Measurements from ENCODE around the gene SCO1.

SCO1 gene

GRCh38 chr17:10657148-10657547 is 40.2 kb downstream of the SCO1 start, which contains the start of gene MYH3:
MYH3 (minus strand) TSS chr17:10657309; CDS start chr17:10655064, 2,245 bp downstream.
- DNase-seq (ENCODE audit: extremely low read depth in 1 of 2, low read depth in 1 of 2), result no peak

GRCh38 chr17:10653987-10654386 is 43.3 kb downstream of the SCO1 start:
- no peak for DNase-seq (ENCODE audit: extremely low read depth in 1 of 2, low read depth in 1 of 2)

- DNase-seq (ENCODE audit: extremely low read depth in 1 of 2, low read depth in 1 of 2), result no peak
These were observed 44.2 kb downstream of the SCO1 start for GRCh38 chr17:10652984-10653659.

GRCh38 chr17:10651927-10652326 is 45.4 kb downstream of the SCO1 start:
- no peak for DNase-seq (ENCODE audit: extremely low read depth in 1 of 2, low read depth in 1 of 2)

GRCh38 chr17:10649602-10650001 is 47.7 kb downstream of the SCO1 start:
- DNase-seq (ENCODE audit: extremely low read depth in 1 of 2, low read depth in 1 of 2), result no peak

GRCh38 chr17:10648956-10649355 is 48.4 kb downstream of the SCO1 start:
- no peak for DNase-seq (ENCODE audit: extremely low read depth in 1 of 2, low read depth in 1 of 2)

- DNase-seq (ENCODE audit: extremely low read depth in 1 of 2, low read depth in 1 of 2), result no peak
These were observed 49.0 kb downstream of the SCO1 start for GRCh38 chr17:10648381-10648780.

- peak; percentile 40 to 68 for DNase-seq (ENCODE audit: extremely low read depth in 1 of 2, low read depth in 1 of 2)
These were observed 50.8 kb downstream of the SCO1 start for GRCh38 chr17:10646392-10646990.

- DNase-seq (ENCODE audit: extremely low read depth in 1 of 2, low read depth in 1 of 2), result no peak
These were observed 56.9 kb downstream of the SCO1 start for GRCh38 chr17:10640475-10640874.

- no peak for DNase-seq (ENCODE audit: extremely low read depth in 1 of 2, low read depth in 1 of 2)
These were observed 59.2 kb downstream of the SCO1 start for GRCh38 chr17:10638151-10638550.

GRCh38 chr17:10635290-10635689 is 62.0 kb downstream of the SCO1 start:
- DNase-seq (ENCODE audit: extremely low read depth in 1 of 2, low read depth in 1 of 2), result no peak

- no peak for DNase-seq (ENCODE audit: extremely low read depth in 1 of 2, low read depth in 1 of 2)
These were observed 63.5 kb downstream of the SCO1 start for GRCh38 chr17:10633738-10634379.

GRCh38 chr17:10631701-10632100 is 65.6 kb downstream of the SCO1 start:
- DNase-seq (ENCODE audit: extremely low read depth in 1 of 2, low read depth in 1 of 2), result no peak

- no peak for DNase-seq (ENCODE audit: extremely low read depth in 1 of 2, low read depth in 1 of 2)
These were observed 66.2 kb downstream of the SCO1 start for GRCh38 chr17:10631048-10631700.

- DNase-seq (ENCODE audit: extremely low read depth in 1 of 2, low read depth in 1 of 2), result no peak
These were observed 67.6 kb downstream of the SCO1 start for GRCh38 chr17:10629706-10630105.

GRCh38 chr17:10628756-10629155 is 68.6 kb downstream of the SCO1 start:
- no peak for DNase-seq (ENCODE audit: extremely low read depth in 1 of 2, low read depth in 1 of 2)

- no peak for DNase-seq (ENCODE audit: extremely low read depth in 1 of 2, low read depth in 1 of 2)
These were observed 70.9 kb downstream of the SCO1 start for GRCh38 chr17:10626390-10626789.

- no peak for DNase-seq (ENCODE audit: extremely low read depth in 1 of 2, low read depth in 1 of 2)
These were observed 72.4 kb downstream of the SCO1 start for GRCh38 chr17:10624969-10625368.

- DNase-seq (ENCODE audit: extremely low read depth in 1 of 2, low read depth in 1 of 2), result no peak
These were observed 73.5 kb downstream of the SCO1 start for GRCh38 chr17:10623737-10624338.

GRCh38 chr17:10622617-10623485 is 74.5 kb downstream of the SCO1 start:
- DNase-seq (ENCODE audit: extremely low read depth in 1 of 2, low read depth in 1 of 2), result no peak

Measured in activated CD8-positive, alpha-beta memory T cell treated with anti-CD3 and anti-CD28 coated beads for 1 hour (primary cell).